HL-60/S4 treated with phorbol 12-myristate 13-acetate at 8.2 ng/mL for 4 days and 3 days (cell line): Measurements from ENCODE around the gene BSDC1.

Source experiments
- in situ Hi-C: fragments of 300-500 bp; cut with MboI; formaldehyde crosslinking; loops from 2 replicates; pipeline ENCODE4 v1.15.0; 2022; ENCODE audit warnings: low sequenced_read_pairs

BSDC1 gene

GRCh38 chr1:32316903-32317277, 77.4 kb downstream of the BSDC1 start:
- in situ Hi-C loops = no loop called here
